ENCODE data around the gene LDLRAD1.

The LDLRAD1 gene

DNA sequence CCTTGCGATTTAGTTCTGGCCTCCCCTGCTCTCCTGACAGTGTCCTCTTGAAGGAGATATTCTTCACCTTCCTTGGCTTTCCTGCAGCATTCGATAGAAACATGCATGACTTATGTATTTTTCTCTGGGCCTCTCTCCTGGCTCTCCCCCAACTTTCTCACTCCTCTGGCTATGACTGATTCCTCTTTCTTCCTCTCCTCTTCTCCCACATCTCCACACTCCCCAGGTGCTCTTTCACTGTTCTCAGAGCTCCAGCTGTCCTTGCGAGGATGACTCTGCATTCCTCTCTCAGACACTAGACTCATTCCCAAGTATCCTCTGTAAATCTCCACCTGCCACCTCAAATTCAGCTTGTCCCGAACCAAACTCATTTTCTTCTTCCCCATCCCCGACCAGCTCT is 53.9 kb downstream of the LDLRAD1 start:
- TF ChIP-seq, protein P1, sequence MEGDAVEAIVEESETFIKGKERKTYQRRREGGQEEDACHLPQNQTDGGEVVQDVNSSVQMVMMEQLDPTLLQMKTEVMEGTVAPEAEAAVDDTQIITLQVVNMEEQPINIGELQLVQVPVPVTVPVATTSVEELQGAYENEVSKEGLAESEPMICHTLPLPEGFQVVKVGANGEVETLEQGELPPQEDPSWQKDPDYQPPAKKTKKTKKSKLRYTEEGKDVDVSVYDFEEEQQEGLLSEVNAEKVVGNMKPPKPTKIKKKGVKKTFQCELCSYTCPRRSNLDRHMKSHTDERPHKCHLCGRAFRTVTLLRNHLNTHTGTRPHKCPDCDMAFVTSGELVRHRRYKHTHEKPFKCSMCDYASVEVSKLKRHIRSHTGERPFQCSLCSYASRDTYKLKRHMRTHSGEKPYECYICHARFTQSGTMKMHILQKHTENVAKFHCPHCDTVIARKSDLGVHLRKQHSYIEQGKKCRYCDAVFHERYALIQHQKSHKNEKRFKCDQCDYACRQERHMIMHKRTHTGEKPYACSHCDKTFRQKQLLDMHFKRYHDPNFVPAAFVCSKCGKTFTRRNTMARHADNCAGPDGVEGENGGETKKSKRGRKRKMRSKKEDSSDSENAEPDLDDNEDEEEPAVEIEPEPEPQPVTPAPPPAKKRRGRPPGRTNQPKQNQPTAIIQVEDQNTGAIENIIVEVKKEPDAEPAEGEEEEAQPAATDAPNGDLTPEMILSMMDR (conservative IDR thresholded peaks at IDR 0.05) = no peak

DNA sequence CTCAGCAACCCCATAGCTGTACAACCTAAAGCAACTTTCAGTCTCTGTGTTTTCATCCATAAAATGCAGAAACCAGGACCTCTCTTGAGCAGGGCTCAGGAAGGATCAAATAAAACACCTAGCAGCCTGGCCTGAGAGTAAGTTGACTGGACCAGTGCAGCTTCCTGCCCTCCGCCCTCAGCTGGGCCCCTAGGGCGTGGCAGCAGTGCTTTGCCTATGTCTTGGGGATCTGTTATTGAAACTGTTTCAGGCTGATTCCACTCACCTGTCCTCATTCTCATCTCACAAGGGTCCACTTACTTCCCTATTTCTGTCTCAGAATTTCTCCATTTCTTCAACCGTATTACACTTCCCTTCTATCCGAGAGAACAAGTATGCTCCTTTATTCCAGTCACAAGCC is 54.5 kb downstream of the LDLRAD1 start:
- TF ChIP-seq, protein P1 (conservative IDR thresholded peaks at IDR 0.05) = no peak
- no peak overlapping the region for H3K27ac ChIP-seq

More for the DNA sequence above, 53.9 kb downstream of the LDLRAD1 start:
- H3K27ac ChIP-seq = no peak overlapping the region

DNA sequence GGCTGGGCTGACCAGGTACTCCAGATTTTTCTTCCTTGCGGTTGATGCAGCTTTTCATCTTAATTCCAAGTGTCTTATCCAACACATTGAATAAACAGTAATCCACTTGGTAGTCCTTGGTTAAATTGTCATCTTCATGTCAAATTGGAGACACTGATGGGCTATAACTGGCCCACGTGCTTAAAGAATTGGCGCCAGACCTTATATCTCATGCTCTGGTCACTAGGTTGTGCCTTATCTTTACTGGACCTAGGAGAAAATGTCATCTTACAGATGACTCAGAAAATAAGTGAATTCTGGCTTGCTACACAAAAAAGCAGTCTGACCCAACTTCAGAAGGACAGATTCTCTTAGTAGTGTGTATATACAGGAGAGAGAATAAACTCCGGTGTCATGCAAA is 55.6 kb downstream of the LDLRAD1 start:
- TF ChIP-seq, protein P1 (conservative IDR thresholded peaks at IDR 0.05) = no peak

DNA sequence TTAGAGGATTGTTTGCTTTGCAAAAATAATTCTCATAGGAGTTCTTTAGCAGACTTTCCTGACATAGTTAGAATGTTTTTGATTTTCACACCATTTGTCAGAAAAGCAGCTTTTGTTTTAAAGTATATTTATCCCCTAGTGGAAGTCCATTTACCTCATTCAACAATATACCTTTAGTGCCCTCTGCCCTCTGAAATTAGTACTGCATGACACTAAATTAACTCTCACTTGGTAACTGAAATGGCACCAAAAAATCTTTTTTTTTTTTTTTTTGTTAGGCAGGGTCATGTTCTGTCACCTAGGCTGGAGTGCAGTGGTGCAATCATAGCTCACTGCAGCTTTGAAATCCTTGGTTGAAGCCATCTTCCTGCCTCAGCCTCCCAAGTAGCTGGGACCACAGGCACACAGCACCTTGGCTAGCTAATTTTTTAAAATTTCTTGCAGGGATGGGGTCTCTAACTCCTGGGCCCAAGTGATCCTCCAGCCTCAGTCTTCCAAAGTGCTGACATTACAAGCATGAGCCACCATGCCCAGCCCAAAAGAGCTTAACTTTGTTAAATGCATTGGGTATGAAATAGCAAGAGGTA is 58.2 kb downstream of the LDLRAD1 start:
- TF ChIP-seq, protein P1 (conservative IDR thresholded peaks at IDR 0.05) = peak; percentile 74
- H3K27ac ChIP-seq = 0 out of 2 replicates have a peak overlapping the region, but pooled peaks have one; percentile 13

More for the DNA sequence above, 55.6 kb downstream of the LDLRAD1 start:
- no peak overlapping the region for H3K27ac ChIP-seq

Data from VCaP (cell line).